ENCODE data around the gene PIM1.

The PIM1 gene

GRCh38 chr6:37138856-37139229 lies 31.1 kb upstream of the PIM1 start:
- no peak for DNase-seq

DNA sequence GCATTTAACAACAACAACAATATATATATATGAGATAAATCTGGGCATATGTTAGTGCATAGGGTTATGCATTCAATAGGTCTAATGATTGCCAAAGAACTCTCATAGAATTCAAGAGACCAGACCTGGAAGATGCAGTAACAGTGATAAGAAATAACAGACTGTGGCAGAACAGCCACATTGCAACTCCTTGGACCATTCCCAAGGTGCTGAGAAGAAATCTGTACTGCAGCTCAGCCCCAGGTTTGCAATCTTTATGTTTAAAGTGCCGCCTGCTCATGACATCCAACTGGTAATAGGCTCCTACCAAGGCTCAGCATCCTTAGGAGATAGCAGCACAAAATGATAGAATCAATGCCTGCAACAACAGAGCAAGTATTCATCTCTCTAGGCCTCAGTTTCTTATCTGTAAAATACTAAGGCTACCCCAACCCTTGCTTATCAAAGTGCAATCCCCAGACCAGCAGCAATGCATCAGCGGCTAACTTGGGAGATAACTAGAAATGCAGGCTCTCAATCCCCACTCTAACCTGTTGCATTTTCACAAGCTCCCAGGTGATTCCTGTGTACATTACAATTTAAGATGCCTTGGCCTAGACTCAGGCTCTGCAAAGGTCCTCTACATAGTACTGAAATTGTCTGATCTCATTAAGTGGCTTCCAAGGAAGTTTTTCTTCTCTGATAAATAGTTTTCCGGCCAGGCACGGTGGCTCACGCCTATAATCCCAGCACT lies 30.6 kb upstream of the PIM1 start:
- no peak for DNase-seq

DNA sequence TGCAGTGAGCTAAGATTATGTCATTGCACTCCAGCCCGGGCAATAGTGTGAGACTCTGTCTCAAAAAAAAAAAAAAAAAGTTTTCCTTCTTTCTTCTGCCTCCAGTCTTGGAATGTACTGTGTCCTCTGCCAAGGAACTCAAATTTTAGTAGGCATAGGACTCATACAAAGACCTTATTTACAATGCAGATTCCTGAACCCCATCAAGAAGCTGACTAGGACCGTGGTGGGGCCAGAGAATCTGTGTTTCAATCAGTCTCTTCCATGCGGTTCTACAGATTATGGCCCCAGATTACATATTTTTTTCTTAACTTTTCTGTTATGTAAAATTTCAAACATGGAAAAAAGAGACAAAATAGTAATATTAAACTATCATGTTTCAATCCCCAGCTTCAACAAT lies 29.8 kb upstream of the PIM1 start:
- no peak for DNase-seq

DNA sequence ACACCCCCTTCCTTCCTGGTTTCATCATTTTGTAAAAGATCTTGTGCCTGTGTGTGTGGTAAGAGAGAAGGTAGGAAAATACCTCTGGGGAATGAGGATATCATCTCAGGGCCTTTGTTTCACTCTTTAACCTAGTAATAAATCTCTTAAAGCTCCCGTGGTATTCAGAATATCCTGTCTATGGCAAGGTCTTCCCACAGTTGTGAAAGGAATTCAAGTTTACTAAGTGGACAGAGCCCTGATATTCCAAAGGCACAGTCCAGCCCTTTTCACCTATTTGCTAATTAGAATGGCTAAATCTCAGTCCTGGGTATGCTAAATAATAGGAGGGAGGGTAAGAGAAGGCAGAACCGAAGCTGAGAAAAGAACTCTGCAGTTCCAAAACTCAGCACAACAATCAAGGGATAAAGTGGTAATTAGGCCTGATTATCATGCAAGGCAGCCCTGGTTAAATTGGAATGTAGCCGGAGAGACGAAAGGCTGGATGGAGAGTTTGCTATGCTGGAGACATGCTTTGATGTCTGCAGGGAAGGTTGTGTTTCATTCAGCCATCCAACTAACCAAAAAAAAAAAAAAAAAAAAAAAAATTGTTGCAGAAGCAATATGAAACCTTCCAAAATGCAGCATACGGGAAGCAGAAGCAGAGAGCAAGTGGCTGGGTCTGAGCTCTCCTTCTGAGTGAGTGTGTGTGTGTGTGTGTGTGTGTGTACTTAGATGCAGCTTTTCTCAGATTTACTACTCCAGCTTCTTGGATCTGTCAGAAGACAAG lies 28.5 kb upstream of the PIM1 start:
- no peak for DNase-seq

GRCh38 chr6:37142050-37142614 lies 27.8 kb upstream of the PIM1 start:
- DNase-seq: no peak

DNA sequence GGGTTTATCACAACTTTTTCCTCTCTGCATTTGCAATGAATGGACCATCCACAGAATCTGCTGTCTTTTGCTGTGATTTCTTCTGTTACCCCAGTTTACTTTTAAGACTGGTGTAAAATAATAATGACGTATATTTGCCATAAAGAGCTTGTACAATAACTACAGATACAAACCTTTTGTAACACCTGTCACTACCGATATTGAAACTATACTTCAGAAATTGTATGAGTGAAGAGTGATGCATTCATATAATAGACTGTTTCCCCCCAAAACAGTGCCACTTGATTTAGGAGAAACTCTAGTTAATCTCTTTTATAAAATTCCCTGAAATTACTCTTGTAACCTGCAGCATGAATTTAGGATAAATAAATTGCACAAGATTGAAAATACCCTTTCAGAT lies 26.4 kb upstream of the PIM1 start:
- DNase-seq: no peak

GRCh38 chr6:37145443-37145842 lies 24.5 kb upstream of the PIM1 start:
- no peak for DNase-seq

DNA sequence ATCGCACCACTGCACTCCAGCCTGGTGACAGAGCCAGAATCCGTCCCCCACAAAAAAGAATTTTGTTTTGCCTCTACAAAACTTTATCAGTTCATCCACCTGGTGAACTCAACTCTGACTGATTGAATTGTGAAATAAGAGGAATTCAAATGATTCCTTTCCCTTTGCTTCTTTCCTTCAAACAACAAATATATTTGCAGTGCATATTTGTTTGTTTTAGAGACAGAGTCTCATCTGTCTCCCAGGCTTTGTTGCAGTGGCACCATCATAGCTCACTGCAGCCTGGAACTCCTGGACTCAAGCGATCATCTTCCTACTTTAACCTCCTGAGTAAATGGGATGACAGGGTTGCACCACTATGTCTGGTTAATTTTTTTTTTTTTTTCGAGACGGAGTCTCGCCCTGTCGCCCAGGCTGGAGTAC lies 23.2 kb upstream of the PIM1 start:
- no peak for DNase-seq

- no peak for DNase-seq
Observed at GRCh38 chr6:37149745-37150144, 20.2 kb upstream of the PIM1 start.

DNA sequence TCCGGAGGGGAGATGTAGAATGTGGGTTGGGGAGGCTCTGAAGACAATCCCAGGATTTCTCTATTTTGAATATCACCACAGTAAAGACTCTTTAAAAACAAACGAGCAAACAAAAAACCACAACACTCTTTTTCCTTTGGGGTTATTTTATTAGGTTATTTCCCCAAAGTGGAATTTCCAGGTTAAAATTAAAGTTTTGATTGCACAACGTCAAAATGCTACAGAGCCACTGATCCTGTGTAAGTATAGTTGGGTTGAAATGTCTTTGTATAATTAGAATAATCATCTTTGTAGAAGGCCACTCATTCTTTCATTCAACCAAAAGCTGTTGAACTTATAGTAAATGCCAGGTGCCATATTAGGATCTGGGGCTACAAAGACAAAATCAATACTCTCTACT lies 19.6 kb upstream of the PIM1 start:
- no peak for DNase-seq

DNA sequence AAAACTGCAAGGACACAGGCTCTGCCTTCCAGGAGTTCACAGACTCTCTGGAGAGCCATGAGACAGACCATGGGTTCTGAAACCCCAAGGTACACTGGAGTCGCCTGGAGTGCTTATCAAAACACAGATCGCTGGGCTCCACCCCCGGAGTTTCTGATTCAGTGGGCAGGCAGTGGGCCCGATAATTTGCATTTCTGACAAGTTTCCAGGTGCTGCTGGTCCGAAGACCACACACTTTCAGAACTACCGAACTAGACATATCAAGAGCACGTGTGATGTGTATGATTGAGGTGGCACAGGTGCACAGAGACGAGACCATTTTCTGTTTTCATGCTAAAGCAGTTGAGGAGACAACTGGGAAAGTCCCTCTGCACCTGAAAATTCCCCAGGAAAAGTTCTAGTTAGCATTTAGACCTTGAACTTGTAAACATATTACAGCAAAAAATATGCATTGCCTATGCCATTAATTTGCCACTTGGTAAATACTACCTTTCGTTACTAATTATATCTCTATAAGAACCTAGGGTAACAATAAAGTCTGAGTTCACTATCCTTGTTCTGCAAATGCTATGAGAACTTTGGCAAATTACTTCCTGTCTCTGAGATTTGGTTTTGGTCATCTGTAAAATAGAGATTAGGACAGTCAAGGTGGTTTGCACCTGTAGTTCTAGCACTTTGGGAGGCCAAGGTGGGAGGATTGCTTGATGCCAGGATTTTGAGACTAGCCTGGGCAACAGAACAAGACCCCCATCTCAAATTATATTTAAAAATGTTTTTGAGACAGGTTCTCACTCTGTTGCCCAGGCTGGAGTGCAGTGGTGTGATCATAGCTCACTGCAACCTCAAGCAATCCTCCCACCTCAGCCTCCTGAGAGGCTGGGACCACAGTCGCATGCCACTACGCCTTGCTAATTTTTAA lies 14.3 kb upstream of the PIM1 start:
- peak; percentile 74 for DNase-seq

- no peak for DNase-seq
Observed at GRCh38 chr6:37158508-37158907, 11.4 kb upstream of the PIM1 start.

GRCh38 chr6:37160922-37161778 lies 8.8 kb upstream of the PIM1 start:
- no peak for DNase-seq

GRCh38 chr6:37162740-37163139 lies 7.2 kb upstream of the PIM1 start:
- no peak for DNase-seq

GRCh38 chr6:37168163-37168758 lies 1.7 kb upstream of the PIM1 start:
- no peak for DNase-seq

DNA sequence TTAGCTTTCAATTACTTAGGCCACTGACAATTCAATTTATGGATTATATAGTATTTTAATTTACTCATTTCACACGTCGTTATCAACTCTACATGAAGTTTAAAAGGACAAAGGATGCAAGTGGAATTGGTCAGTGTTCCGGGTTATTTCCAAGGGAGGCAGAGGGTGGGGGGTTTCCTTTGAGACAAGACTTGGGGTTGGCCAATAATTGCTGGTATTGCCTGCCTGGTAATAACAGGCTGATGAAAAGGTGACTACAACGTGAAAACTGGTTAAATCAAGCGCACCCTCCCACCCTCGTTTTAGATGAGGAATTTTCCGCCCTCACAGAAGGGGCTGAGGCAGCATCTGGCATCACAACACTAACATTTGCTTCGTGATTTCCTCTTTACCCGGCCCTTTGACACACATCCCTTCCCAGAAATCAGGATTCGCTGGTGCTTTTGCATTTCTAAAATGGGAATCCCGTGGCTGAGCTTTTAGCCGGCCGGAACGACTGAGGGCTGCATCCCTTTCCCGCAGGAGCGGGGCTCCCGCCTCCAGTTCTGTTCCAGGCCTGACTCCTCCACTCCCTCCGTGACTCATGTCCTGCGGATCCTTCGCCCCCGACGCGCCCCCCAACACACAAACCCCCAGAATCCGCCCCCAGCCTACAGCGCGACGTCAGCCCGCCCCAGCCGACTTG lies 999 bp upstream of the PIM1 start:
- DNase-seq: peak; percentile 53

- peak; percentile 72 for DNase-seq
Observed at GRCh38 chr6:37170273-37171200, 585 bp downstream of the PIM1 start.

DNA sequence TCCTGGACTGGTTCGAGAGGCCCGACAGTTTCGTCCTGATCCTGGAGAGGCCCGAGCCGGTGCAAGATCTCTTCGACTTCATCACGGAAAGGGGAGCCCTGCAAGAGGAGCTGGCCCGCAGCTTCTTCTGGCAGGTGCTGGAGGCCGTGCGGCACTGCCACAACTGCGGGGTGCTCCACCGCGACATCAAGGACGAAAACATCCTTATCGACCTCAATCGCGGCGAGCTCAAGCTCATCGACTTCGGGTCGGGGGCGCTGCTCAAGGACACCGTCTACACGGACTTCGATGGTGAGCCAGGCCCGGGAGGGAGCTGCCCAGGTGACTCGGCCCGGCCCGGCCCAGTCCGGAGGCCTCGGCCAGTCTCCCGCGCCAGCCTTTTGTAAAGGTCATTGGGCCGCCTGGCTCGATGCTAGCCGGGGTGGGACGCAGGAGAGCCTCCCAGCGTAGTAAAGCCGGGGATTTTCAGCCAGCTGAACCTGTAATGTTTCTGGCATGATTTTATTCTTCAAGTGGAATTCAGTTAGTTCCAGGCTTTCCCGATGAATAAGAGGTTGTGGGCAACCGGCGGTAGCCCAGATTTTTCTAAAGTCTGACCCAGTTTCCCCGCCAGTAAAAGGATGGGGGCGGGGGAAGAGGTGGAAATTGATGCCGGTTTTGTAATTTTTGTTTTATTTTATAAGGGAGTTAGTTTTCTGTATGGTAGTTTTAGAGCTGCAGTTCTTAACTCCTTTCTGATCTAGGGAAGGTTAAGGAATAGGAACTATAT lies 1.4 kb downstream of the PIM1 start:
- DNase-seq: peak; percentile 57
